ENCODE results near the gene PROM2.

The PROM2 gene

DNA sequence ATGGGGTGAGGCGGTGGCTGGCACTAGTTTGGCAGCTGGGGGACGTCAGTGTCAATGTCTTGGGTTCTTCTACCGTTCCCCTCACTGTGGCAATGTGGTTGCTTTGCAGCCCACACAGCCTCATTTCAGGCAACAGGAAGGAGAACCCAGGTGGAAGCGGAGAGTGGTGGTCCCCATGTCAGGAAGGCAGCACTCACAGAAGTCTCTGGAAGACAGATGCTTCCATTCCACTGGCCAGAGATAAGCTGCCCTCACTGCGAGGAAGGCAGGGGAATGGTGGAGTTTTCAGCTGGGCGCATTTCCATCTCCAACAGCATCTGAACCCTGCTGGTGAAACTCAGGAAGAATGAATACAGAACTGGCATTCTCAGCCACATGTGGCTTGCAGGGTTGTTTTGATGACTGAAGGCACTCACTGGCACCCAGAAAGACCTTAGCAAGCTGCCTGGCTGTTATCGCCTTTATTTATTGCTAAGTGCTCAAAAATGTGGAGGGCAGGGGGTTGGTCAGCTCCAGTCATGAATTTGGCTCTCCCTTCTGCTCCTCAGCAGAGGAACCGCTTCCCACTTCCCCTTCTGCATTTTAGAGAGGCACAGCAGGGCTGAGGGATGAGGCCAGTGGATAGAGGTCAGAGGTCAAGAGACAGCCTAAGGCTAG, 42.3 kb downstream of the PROM2 start:
- intact Hi-C loops (cut with DNase I; ENCODE audit: low total_unique reads): loop anchor here (10.0 kb wide), 1 partner anchor 122 kb away; no protein-coding TSS in a partner anchor
- Histone ChIP-seq H3K27ac (no peak overlapping the region), H3K36me3 (no peaks in the 10 kb centered on the region), H3K4me3 (no peak overlapping the region), H3K4me1 (peaks cover 0 to 24% (median 4%) of the 10 kb centered on the region in 4 donors), H3K27me3 (no peaks in the 10 kb centered on the region), H3K9me3 (no peaks in the 10 kb centered on the region)
- TF ChIP-seq, protein P1, sequence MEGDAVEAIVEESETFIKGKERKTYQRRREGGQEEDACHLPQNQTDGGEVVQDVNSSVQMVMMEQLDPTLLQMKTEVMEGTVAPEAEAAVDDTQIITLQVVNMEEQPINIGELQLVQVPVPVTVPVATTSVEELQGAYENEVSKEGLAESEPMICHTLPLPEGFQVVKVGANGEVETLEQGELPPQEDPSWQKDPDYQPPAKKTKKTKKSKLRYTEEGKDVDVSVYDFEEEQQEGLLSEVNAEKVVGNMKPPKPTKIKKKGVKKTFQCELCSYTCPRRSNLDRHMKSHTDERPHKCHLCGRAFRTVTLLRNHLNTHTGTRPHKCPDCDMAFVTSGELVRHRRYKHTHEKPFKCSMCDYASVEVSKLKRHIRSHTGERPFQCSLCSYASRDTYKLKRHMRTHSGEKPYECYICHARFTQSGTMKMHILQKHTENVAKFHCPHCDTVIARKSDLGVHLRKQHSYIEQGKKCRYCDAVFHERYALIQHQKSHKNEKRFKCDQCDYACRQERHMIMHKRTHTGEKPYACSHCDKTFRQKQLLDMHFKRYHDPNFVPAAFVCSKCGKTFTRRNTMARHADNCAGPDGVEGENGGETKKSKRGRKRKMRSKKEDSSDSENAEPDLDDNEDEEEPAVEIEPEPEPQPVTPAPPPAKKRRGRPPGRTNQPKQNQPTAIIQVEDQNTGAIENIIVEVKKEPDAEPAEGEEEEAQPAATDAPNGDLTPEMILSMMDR (IDR thresholded peaks at IDR 0.05): no peak
- DNase-seq: no peak

DNA sequence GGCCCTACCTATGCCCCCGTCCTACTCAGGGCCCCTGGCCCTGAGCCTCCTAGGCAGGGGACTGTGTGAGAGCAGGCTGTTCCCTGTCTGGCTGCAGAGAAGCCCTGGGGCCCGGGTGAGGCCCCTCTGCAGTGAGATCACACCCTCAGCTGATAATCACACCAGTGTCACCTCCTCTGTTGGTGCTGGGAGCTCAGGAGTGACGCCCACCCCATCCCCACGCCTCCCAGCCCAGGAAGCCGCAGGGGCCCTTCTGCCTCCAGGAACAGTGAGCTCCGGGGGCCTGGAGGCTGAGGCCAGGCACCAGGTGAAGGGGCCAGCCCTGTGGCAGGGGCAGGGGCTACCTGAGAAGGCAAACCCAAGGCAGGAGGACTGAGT, 42.9 kb downstream of the PROM2 start:
- no peaks in the 10 kb centered on the region for H3K36me3 ChIP-seq
- H3K4me1 ChIP-seq: peaks cover 0 to 24% (median 4%) of the 10 kb centered on the region in 4 donors
- no peaks in the 10 kb centered on the region for H3K27me3 ChIP-seq
- intact Hi-C loops (cut with DNase I; ENCODE audit: low total_unique reads): loop anchor here (10.0 kb wide), 1 partner anchor 122 kb away; no protein-coding TSS in a partner anchor
- no peak overlapping the region for H3K4me3 ChIP-seq
- no peak for DNase-seq
- no peak overlapping the region for H3K27ac ChIP-seq
- TF ChIP-seq, protein P1 (IDR thresholded peaks at IDR 0.05): no peak
- H3K9me3 ChIP-seq: no peaks in the 10 kb centered on the region

DNA sequence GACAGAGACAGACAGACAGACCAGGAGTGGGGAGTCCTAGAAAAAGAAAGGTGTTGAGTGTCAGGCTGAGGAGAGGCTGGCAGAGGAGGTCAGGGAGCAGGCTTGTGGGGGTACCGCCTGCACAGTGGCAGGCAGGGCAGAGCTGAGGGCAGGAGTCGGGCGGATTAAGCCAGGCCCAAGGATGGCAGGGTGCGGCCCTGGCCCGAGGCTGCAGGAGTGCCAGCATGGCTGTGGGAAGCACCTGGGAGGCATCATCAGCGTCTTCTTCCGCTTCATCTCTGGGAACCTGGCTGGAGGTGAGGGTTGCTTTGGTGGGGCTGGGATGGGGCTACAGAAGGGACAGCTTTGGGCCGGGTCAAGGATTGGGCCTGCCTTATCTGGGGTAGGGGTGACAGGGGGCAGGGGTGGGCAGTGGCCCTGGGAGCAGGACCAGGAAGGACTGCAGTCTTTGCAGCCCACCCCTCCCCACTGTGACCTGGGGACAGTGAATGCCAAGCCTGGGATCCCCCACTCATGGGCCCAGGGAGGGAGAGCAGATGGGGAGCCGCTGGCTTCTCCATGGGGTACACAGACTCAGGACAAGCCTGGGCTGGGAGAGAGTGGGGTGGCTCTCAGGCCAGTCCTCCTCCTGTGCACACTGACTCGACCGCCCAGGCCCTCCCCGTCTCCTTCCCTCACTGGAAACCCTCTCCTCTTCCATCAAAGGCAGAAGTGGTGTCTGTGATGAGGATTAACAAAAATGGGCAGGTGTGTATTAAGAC, 43.6 kb downstream of the PROM2 start:
- intact Hi-C loops (cut with DNase I; ENCODE audit: low total_unique reads): loop anchor here (10.0 kb wide), 1 partner anchor 123 kb away; no protein-coding TSS in a partner anchor
- H3K27ac ChIP-seq: no peak overlapping the region
- no peaks in the 10 kb centered on the region for H3K9me3 ChIP-seq
- no peak for DNase-seq
- no peaks in the 10 kb centered on the region for H3K36me3 ChIP-seq
- H3K4me1 ChIP-seq: peaks cover 0 to 24% (median 4%) of the 10 kb centered on the region in 4 donors
- H3K4me3 ChIP-seq: no peak overlapping the region
- TF ChIP-seq, protein P1 (IDR thresholded peaks at IDR 0.05): no peak
- no peaks in the 10 kb centered on the region for H3K27me3 ChIP-seq

- no peak overlapping the region for H3K4me3 ChIP-seq
- H3K27ac ChIP-seq: no peak overlapping the region
- TF ChIP-seq, protein P1 (IDR thresholded peaks at IDR 0.05): no peak
- H3K36me3 ChIP-seq: no peaks in the 10 kb centered on the region
- H3K27me3 ChIP-seq: no peaks in the 10 kb centered on the region
- no peaks in the 10 kb centered on the region for H3K9me3 ChIP-seq
- DNase-seq: no peak
- intact Hi-C loops (cut with DNase I; ENCODE audit: low total_unique reads): loop anchor here (10.0 kb wide), 1 partner anchor 124 kb away; no protein-coding TSS in a partner anchor
- peaks cover 0 to 24% (median 4%) of the 10 kb centered on the region in 4 donors for H3K4me1 ChIP-seq
Measured at GRCh38 chr2:95318431-95319220, 44.4 kb downstream of the PROM2 start.

DNA sequence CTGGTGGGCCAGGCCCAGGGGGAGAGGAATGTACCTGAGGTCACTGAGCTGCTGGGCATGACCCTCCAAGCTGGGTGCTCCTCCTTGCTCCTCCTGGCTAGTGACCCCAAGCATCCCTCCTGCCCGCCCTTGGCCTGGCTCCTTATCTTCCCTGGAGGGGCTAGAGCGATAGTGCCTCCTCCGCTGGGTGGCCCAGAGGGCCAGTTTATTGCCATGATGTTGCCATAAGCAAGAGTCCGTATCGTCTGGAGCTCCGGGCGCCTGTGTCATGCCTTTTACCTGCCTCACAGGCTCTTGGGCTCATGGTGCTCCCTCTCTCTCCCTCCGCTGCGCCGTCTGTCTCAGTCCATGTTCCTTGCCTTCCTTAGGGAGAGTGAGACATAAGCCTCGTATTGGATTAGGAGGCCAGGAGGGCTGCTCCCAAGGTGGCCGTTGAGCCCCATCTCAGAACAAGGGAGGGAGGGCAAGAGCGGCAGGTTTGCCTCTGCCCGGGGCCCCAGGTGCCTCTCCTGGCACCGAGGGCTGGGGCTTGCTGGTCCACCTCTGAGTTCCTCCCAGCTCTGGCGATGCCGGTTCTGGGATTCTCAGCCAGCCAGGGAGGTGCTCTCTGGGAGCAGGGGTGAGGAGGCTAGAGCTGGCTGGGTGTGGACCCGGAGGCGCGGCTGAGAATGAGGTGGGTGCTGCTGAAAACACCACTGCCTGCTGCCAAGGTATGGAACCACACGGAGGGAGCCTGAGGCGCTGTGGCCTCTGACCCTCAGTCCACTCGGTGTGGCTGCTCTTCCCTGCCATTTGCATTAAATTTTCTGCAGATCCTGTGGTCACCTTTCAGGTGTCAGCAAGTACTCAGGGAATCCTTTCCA, 45.5 kb downstream of the PROM2 start:
- Histone ChIP-seq H3K27me3 (no peaks in the 10 kb centered on the region), H3K9me3 (no peaks in the 10 kb centered on the region), H3K4me3 (no peak overlapping the region), H3K4me1 (peaks cover 0 to 24% (median 4%) of the 10 kb centered on the region in 4 donors), H3K36me3 (no peaks in the 10 kb centered on the region), H3K27ac (no peak overlapping the region)
- TF ChIP-seq, protein P1 (IDR thresholded peaks at IDR 0.05): no peak
- intact Hi-C loops (cut with DNase I; ENCODE audit: low total_unique reads): loop anchor here (10.0 kb wide), 1 partner anchor 125 kb away; no protein-coding TSS in a partner anchor
- no peak for DNase-seq
